Activated T-helper 1 cell treated with Interleukin-2 at 50 U/mL for 16 hours (primary cell): ENCODE measurements around the gene RAP1B.
"Not testable (repeated sequence)": the region's sequence is repeated elsewhere in the genome, so short reads cannot be mapped to it uniquely, and the experiment has no call there.

ENCODE experiments used
- DNase-seq: peaks from one replicate; pipeline ENCODE4 v3.0.0-alpha.2; 2020; ENCODE audit warnings: low read depth

Gene RAP1B

DNA sequence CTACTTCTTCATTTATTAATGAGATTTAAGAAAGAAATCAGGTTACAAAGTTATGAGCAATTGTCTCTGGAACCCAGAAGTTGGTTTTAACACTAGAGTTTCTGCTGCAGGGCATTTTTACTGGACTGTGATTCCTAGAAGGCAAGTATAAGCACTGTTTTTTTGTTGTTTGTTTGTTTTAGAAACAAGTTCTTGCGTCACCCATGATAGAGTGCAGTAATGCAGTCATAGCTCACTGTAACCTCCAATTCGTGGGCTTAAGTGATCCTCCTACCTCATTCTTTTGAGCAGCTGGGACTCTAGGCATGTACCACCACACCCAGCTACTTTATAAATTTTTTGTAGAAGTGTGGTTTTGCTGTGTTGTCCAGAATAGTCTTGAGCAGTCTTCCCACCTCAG, 25.6 kb downstream of the RAP1B start:
- DNase-seq = no peak

DNA sequence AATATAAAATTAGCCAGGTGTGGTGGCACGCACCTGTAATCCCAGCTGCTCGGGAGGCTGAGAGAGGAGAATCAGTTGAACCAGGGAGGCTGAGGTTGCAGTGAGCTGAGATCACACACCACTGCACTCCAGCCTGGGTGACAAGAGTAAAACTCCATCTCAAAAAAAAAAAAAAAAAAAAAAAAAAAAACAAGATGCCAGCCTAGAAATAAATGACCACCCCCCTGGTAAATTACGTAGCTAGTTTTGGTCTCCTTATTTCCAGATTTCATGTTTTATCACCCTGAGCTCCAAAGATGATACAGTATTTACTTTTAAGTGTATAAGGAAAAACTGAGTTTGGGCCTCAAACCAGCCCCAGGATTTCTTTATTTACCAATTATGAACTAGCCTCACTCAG, 26.7 kb downstream of the RAP1B start:
- not testable (repeated sequence) for DNase-seq

DNA sequence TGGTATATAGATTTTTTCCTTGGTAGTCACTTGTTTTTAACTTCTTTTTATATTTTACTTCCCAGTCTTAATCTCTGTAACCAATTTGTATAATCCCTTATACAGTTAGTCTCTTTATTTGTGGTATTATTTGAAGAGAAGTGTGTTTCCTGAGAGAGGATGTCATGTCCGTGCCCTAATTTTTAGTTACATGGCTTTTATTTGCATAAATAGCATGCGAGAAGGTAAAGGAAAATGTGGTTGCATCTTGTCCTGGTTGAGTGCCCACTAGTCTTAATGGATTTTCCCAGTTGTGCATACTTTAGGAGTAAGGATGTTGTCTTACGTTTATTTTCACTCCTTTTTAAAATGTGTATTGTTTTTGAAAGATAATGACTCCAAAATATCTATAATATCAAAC, 27.5 kb downstream of the RAP1B start:
- DNase-seq = no peak

DNA sequence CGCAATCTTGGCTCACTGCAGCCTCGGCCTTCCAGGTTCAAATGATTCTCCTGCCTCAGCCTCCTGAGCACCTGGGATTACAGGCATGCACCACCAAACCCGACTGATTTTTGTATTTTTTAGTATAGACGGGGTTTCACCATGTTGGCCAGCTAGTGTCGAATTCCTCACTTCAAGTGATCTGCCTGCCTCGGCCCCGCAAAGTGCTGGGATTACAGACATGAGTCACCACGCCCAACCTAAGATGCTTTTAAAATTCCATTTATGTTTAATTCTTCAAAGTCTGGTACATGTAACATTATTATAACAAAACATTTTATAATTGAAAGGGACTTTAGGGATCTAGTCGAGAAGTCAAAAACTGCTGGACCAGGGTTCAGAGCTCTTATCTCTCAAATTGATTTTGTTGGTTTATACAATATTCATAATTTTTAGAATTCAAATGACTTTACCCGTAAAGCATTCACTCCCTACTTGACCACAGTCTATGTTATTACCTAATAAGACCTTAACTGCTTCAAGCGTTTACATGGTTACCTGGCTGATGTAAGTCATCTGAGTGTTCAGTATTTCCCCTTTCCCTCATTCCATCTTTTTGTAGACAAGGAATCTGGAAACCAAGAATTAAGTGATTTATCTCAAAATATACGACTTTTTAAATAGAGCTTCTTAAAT, 28.2 kb downstream of the RAP1B start:
- no peak for DNase-seq

DNA sequence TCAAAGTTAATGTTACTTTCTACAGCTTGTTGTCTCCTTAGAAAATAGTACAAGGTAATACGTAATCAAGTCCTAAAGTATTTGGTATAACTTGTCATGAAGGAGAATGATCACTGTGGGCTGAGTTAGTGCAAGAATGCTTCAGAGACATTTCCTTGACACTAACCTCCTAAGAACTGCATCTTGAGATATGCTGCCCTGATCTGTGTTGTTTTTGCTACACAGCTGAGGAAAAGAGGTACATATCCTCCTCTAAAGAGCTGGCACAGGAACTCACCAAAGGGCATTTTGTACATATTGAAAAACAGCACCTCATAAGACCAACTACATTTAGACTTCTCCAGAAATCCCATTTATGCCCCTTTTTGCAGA, 28.7 kb downstream of the RAP1B start:
- DNase-seq = no peak

DNA sequence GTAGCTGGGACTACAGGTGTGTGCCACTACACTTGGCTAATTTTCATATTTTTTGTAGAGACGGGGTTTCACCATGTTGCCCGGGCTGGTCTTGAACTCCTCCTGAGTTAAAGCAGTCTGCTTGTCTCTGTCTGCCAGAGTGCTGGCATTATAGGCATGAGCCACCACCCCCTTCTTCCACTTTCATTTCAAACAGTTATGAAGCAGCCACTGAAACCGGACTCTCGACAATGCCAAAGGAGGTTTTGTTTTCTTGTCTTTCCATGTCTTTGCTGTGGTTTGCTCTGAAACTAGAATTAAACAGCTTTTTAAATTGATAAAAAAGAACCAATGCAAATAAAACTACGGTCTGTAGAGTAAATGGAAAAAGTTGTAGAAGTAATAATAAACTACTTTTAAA, 30.4 kb downstream of the RAP1B start:
- DNase-seq = no peak

DNA sequence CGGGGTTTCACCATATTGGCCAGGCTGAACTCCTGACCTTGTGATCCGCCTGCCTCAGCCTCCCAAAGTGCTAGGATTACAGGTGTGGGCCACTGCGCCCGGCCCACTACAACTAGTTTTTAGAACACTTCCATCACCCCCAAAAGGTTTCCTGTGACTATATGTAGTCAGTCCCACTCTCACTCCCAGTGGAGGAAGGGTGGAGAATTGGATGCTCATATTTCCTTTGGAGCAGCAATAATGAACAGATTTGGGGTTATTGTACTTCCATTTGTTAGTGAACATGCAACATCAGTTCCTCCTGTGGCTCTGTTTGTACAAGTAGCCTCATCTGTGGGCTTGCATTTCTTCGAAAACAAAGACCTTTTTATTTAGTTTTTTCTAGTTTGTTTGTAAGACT, 35.8 kb downstream of the RAP1B start:
- DNase-seq = no peak

DNA sequence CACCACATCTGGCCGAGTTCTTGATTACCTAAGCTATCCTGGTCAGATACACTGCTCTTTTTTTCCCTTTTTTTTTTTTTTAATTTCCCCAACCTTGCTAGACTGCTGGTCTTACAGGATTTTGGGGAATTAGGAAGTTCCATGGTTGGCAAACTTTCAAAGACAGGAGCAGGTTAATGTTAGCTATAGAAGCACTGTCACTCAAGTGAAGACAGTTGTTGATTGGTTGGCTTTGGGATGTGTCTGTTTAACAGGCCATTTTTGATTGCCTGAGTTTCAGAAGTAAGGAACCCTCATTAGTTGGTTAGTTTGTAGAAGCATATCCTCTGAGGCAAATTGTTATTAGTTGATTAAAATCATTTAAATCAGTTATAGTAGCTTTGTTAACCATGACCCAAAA, 36.8 kb downstream of the RAP1B start:
- no peak for DNase-seq

DNA sequence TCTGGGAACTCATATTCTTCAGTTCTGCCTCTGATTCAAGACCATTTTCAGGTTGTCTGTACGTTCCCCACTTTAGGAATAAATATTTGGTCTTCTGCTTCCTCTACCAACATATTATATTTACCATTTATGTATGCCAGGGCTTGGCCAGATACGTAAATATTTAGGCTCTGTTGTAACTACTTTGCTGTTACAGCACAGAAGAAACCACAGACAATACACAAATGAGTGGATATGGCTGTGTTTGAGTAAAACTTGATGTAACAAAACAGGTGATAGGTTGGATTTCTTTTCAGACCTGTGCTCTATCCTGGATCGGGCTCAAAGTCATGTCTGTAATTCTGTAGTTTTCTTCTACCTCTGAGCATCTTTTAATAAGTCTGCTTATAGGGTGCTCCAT, 37.5 kb downstream of the RAP1B start:
- DNase-seq = no peak

DNA sequence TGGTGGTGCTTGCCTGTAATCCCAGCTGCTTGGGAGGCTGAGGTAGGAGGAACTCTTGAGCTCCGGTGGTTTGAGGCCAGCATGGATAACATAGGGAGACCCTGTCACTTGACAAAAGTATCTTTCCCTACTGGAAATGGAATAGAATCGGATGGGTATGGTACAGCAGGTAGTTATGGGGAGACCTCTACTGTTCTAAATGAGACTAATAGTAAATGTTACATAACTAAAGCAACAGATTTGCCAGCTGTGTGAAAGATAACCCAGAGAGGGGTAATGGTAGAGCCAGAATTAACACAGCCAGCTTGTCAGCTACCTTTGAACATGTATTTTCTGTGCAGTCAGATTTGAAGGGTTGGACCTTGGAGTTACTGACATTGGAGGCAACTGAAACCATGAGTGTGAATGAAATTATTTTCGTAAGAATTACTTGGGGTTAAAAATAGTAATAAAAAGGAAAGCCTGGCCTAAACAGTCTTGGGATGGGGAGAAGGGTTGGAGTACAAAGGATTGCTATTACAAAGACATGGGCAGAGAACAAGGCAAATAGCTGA, 54.4 kb downstream of the RAP1B start:
- no peak for DNase-seq

DNA sequence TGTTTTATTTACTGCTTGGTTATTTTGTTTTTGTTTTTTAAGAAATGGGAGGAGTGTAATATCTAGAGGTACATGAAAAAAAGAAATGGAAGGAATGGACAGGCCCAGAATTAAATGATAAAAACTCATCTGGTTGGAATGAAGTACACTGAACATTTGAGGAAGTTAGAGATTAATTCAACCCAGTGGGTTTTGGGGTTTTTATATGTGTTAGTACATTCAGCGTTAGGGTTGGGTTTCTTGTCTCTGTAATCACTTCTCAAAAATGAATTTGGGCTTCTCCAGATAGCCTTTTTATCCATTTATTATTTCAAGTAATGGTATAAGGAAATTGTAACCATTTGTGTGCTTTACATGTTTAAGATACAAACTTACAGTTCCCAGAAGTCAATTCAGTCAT, 56.6 kb downstream of the RAP1B start:
- no peak for DNase-seq

DNA sequence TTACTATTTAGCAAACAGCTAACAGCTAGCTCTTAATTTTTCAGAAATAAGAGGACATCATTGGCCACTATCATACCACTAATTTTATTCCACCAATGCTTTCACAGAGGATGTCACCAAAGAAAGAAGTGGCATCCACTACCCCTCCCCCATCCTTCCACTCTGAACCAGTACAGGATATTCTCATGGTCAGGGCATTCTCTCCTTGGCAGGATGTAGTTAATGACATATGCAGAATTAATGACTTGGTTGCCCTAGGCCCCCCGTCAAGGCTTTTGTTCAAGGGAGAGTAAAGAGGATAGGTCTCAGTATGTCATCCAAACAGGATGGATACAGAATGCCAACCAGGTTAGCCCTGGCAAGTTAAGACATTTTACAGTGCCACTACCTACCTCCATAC, 57.2 kb downstream of the RAP1B start:
- DNase-seq = no peak

DNA sequence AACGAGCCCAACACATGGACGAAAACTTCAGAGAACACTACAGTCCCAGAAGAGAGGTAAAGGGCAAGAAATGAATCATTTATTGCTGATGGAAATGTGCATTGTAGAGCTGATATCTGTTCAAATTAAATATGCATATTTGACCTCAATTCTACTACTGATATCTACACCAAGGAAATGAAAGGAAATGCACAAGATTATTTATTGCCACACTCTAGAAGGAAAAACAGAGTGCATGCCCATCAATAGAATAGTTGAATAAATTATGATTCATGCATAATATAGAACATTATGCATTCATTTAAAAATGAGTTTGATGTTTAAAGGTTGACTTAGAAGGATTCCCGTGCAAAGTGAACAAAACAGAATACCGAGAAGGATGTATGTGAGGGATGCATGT, 60.5 kb downstream of the RAP1B start:
- no peak for DNase-seq

DNA sequence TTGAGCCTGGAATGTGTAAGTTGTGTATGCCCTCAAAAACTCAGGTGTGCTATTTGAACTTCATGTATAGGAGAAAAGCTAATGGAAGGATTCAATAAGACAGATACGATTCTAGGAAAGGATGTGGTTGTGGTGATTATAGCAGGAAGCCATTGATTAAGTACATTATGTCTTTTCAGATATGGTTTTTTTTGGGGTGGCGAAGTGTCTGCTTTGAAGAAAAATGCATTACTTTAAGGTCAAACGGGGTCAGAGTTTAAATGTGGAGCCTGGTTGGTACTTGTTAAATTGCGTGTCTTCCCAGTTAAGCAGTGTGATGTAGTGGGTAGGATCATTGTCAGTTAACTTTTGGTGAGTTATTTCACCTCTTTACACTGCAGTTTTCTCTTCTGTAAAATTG, 63.1 kb downstream of the RAP1B start:
- no peak for DNase-seq

DNA sequence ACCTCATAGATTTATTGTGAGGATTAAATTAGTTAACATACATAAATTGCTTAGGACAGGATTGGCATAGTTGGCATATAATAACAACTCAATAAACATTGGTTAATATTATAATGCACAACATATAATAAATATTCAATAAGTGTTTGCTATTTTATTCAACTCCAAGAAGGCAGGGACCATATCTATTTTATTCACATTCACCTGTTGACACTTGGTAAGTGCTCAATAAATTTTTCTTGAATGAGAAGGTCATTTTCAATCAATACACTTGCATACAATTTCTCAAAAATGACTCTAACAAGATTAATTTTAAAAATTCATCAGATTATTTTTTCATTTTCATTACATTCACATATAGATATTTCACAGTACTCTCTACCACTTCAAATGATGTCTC, 63.7 kb downstream of the RAP1B start:
- no peak for DNase-seq

DNA sequence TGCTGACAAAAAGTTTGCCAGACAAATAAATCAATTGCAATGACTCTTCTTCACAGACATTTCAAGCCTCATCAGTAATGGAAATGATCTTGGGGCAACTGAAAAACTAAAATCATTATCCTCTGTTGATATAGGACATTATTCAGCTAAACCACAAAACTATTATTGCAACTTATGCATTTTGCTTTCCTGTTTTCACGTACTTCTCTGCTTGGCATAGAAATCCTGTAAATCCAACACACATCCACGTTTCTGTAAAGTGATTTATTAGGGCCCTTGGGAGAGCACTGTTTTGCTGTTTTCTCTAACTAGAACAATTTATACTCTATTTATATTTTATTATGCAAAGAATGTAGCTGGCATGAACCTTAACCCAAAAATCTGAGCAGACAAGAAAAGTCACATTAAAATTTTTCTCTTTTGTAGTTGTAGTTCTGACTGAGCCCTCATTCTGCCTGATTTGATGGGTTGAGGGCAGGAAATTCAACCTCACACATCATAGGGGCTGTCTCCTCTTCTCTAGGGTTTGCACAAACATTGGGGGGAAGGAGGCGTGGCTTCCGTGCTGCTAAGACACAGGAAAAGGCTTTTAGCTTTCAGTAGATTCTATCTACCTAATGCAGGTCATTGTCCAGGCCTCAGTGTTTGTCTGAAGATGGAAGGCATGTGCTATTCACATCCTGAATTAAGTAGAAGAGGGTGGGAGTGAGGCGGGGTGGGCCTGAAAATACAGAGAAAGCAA, 64.6 kb downstream of the RAP1B start:
- DNase-seq = peak; percentile 55

DNA sequence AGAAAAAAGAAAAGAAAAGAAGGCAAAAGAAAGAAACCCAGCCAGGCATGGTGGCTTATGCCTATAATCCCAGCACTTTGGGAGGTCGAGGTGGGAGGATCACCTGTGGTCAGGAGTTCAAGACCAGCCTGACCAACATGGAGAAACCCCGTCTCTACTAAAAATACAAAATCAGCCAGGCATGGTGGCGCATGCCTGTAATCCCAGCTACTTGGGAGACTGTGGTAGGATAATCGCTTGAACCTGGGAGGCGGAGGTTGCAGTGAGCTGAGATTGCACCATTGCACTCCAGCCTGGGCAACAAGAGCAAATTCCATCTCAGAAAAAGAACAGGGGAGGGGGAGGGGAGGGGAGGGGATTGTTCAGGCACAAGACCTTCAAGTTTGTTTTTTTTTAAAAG, 66.2 kb downstream of the RAP1B start:
- DNase-seq = not testable (repeated sequence)

DNA sequence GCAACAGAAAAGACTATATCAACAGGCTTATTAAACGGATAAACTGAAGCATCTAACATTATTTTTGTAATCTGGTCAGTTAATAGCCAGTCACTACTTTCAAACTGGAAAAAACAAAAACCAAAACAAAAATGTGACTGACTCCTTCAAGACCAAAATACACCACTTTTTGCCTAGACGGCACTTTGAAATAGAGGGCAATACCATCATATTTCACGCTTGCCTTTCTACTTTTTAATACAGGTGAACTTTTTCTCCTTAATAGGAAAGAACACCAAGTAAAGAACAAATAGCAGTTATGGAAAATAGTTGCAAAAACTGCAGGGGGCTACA, 75.5 kb downstream of the RAP1B start:
- DNase-seq = no peak

DNA sequence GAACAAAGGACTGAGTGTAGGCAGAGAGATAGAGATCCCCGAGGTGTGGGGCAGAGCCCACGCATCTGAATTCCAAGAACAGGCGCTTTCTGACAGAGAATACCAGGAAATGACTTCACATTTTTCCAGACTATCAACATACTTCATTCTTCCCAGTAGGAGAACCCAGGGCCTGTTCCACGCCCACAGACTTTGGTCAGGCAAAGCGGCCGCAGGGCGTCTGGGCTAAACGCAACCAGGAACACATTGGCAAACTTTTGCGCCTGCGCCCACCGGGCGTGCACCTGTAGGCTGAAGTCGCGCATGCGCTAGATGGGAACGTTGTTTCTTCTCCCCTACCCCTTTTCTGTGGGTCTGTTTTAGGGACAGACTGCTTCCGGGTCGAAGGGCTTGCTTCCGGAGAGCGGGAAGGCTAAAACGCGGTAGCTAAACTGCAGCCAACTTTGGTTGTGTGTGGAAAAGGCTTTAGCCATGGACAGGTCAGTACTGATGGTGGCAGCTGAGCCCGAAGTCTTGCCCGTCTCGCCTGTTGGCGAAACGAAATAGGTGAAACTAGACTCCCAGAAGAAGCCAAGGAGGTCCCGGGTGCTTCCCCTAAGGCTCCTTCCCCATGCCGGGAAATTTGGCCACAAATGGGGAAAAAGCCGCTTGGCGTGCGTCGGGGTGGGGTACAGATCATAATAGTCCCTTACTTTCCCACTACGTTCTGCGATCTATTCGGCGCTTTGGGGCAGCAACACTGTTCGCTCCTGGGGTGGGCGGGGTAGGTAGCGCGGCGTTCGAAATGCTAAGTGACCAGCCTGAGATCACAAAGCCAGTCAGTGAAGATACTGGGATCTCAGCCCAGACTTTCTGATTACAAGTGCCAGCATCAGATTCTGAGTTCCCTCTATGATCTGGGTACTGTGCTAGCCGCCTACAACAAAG, 76.2 kb downstream of the RAP1B start, which contains the start of gene NUP107:
NUP107 (plus strand) TSS at position 384 of the 927 bp plus-strand sequence; CDS start at position 472, 88 bp downstream.
- peak; percentile 93 for DNase-seq

DNA sequence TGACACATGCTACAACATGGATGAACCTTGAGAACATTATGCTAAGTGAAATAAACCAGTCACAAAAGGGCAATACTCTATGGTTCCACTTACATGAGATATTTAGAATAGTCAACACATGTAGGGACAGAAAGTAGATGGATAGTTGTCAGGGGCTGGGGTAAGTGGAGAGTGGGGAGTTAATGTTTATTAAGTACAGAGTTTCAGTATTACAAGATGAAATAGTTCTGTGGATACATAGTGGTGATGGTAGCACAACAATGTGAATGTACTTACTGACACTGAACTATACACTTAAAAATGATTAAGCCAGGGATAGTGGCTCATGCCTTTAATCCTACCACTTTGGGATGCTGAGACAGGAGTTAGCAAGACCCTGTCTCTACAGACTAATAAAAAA, 84.8 kb downstream of the RAP1B start:
- DNase-seq = no peak

DNA sequence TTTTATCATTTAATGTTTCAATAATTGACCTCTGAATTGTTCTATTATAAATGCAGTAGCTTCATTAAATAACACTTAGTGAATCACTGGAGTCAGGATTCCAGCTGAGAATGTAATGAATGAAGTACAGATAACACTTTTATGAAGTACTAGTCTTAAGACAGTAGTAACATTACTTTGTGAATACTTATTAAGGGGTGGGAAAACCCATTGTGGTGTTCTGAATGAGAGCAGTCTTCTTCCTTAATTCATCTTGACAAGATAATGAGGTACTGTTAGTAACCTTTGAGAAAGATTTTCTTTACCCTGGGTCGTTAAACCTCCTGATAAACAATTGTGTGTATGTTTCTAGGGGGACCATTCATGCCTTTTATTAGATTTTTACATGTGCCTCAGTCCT, 88.8 kb downstream of the RAP1B start:
- no peak for DNase-seq
